Loucy (cell line): ENCODE measurements around the gene RPS24.

Experiments
- H2AFZ ChIP-seq: fragments of 200-600 bp; sonication (generic); 2 replicates; pipeline ENCODE4 v1.6.0; 2016; ENCODE audit warnings: antibody characterized with exemption, mild to moderate bottlenecking, low read length, moderate library complexity
- H3F3A ChIP-seq: fragments of 200-600 bp; 2 replicates; pipeline ENCODE4 v1.6.0; 2016; ENCODE audit warnings: antibody characterized with exemption, low read depth, mild to moderate bottlenecking
- H3K27me3 ChIP-seq: fragments of 200-600 bp; sonication (generic); 2 replicates; pipeline ENCODE4 v1.6.1; 2014; ENCODE audit warnings: low read length, mild to moderate bottlenecking; ENCODE audit not compliant: insufficient read depth, poor library complexity, severe bottlenecking
- H3K36me3 ChIP-seq: fragments of 200-600 bp; sonication (generic); 2 replicates; pipeline ENCODE4 v1.6.1; 2016; ENCODE audit warnings: low read length; ENCODE audit not compliant: insufficient read depth
- H3K4me1 ChIP-seq: fragments of 200-600 bp; sonication (generic); 2 replicates; pipeline ENCODE4 v1.5.1; 2014; ENCODE audit warnings: low read length, mild to moderate bottlenecking; ENCODE audit not compliant: insufficient read depth, poor library complexity, severe bottlenecking
- H3K4me2 ChIP-seq: fragments of 200-600 bp; sonication (generic); 2 replicates; pipeline ENCODE4 v1.6.0; 2014; ENCODE audit warnings: antibody characterized with exemption, low read length, low read depth, mild to moderate bottlenecking; ENCODE audit not compliant: poor library complexity, severe bottlenecking
- H3K4me3 ChIP-seq: fragments of 200-600 bp; sonication (generic); 2 replicates; pipeline ENCODE4 v1.5.1; 2014; ENCODE audit warnings: low read length, mild to moderate bottlenecking, mixed read lengths; ENCODE audit not compliant: poor library complexity, severe bottlenecking
- H3K79me2 ChIP-seq: fragments of 200-600 bp; sonication (generic); 2 replicates; pipeline ENCODE4 v1.6.1; 2014; ENCODE audit warnings: low read length; ENCODE audit not compliant: insufficient read depth
- H3K9ac ChIP-seq: fragments of 200-600 bp; sonication (generic); 2 replicates; pipeline ENCODE4 v1.6.0; 2014; ENCODE audit warnings: mild to moderate bottlenecking, low read depth, low read length, moderate library complexity; ENCODE audit not compliant: poor library complexity, severe bottlenecking
- H3K9me2 ChIP-seq: fragments of 200-600 bp; sonication (generic); replicated peaks from 2 replicates; pipeline ENCODE4 v1.6.1; 2016; ENCODE audit warnings: low read depth, low read length, mixed read lengths
- H3K9me3 ChIP-seq: fragments of 200-600 bp; sonication (generic); 2 replicates; pipeline ENCODE4 v1.6.1; 2014; ENCODE audit warnings: mild to moderate bottlenecking, antibody characterized with exemption, low read length, low read depth; ENCODE audit not compliant: insufficient read depth
- H4K20me1 ChIP-seq: fragments of 200-600 bp; sonication (generic); 2 replicates; pipeline ENCODE4 v1.6.0; 2014; ENCODE audit warnings: antibody characterized with exemption, low read length, mild to moderate bottlenecking; ENCODE audit not compliant: insufficient read depth, poor library complexity, severe bottlenecking
- CTCF ChIP-seq: fragments of 200-600 bp; sonication (generic); conservative IDR thresholded peaks from 2 replicates; pipeline ENCODE4 v1.5.1; 2014; ENCODE audit warnings: mild to moderate bottlenecking, antibody characterized with exemption, low read length
- EZH2phosphoT487 ChIP-seq: fragments of 200-600 bp; IDR thresholded peaks from 2 replicates; pipeline ENCODE4 v1.6.1; 2018; ENCODE audit warnings: antibody characterized with exemption, mild to moderate bottlenecking, moderate library complexity, borderline replicate concordance

Gene RPS24

GRCh38 chr10:78044699-78045098, 11.0 kb downstream of the RPS24 start:
- Histone ChIP-seq H3K9me3 (no peaks in the 10 kb centered on the region), H3K4me3 (no peak overlapping the region), H3K9ac (no peak overlapping the region), H2AFZ (no peak overlapping the region), H3K79me2 (peaks cover 27% of the 10 kb centered on the region), H3F3A (peaks cover 18% of the 10 kb centered on the region; the same call in 1 of the 2 replicates), H3K9me2 (no peaks in the 10 kb centered on the region), H3K4me1 (peaks cover 26% of the 10 kb centered on the region), H3K27me3 (no peaks in the 10 kb centered on the region), H3K36me3 (peaks cover 35% of the 10 kb centered on the region; the same call in 1 of the 2 replicates), H3K4me2 (no peak overlapping the region), H4K20me1 (peaks cover 30% of the 10 kb centered on the region)
- TF ChIP-seq EZH2phosphoT487 = no peak

GRCh38 chr10:78045237-78045636, 11.6 kb downstream of the RPS24 start:
- Histone ChIP-seq H3K9ac (no peak overlapping the region), H3K4me2 (no peak overlapping the region), H3F3A (peaks cover 15% of the 10 kb centered on the region; the same call in 1 of the 2 replicates), H3K27me3 (no peaks in the 10 kb centered on the region), H3K4me1 (peaks cover 20% of the 10 kb centered on the region), H3K9me3 (no peaks in the 10 kb centered on the region), H3K36me3 (peaks cover 30% of the 10 kb centered on the region; the same call in 1 of the 2 replicates), H3K4me3 (no peak overlapping the region), H3K9me2 (no peaks in the 10 kb centered on the region), H2AFZ (no peak overlapping the region), H4K20me1 (peaks cover 24% of the 10 kb centered on the region), H3K79me2 (peaks cover 22% of the 10 kb centered on the region)
- no peak for TF ChIP-seq CTCF
- no peak for TF ChIP-seq EZH2phosphoT487

GRCh38 chr10:78045856-78046255, 12.2 kb downstream of the RPS24 start:
- Histone ChIP-seq H3K4me2 (no peak overlapping the region), H3K9me3 (no peaks in the 10 kb centered on the region), H2AFZ (no peak overlapping the region), H3K9ac (no peak overlapping the region), H3K79me2 (peaks cover 16% of the 10 kb centered on the region), H4K20me1 (peaks cover 18% of the 10 kb centered on the region), H3K36me3 (peaks cover 24% of the 10 kb centered on the region; the same call in 1 of the 2 replicates), H3K4me3 (no peak overlapping the region), H3K27me3 (no peaks in the 10 kb centered on the region), H3K9me2 (no peaks in the 10 kb centered on the region), H3K4me1 (peaks cover 15% of the 10 kb centered on the region), H3F3A (peaks cover 15% of the 10 kb centered on the region; the same call in 1 of the 2 replicates)
- TF ChIP-seq CTCF (no peak), EZH2phosphoT487 (no peak)

GRCh38 chr10:78046711-78047269, 13.1 kb downstream of the RPS24 start:
- Histone ChIP-seq H3K79me2 (peaks cover 6% of the 10 kb centered on the region; the same call in 1 of the 2 replicates), H3K4me1 (peaks cover 6% of the 10 kb centered on the region), H4K20me1 (peaks cover 9% of the 10 kb centered on the region), H3K9ac (no peak overlapping the region), H3K4me3 (no peak overlapping the region), H3K4me2 (no peak overlapping the region), H3K27me3 (no peaks in the 10 kb centered on the region), H3K36me3 (peaks cover 14% of the 10 kb centered on the region; the same call in 1 of the 2 replicates), H2AFZ (no peak overlapping the region), H3K9me2 (no peaks in the 10 kb centered on the region), H3F3A (peaks cover 9% of the 10 kb centered on the region; the same call in 1 of the 2 replicates), H3K9me3 (no peaks in the 10 kb centered on the region)
- TF ChIP-seq EZH2phosphoT487 (no peak), CTCF (no peak)
